Mammary epithelial cell (primary cell): ENCODE results near the gene FBXO47.

ENCODE experiments used
- EZH2 ChIP-seq: IDR thresholded peaks from 2 replicates; pipeline ENCODE4 v1.6.1; 2012; ENCODE audit warnings: low read length, inconsistent platforms, borderline replicate concordance
- TF ChIP-seq, protein P1 (sequence below), 2 donors: IDR thresholded peaks in 1 of 2; conservative IDR thresholded peaks in 1 of 2; 2 replicates each; pipeline ENCODE4 v1.5.1; 2011 to 2012; ENCODE audit warnings: inconsistent platforms in 2 of 2, low read length in 2 of 2, mild to moderate bottlenecking in 2 of 2, control low read depth in 1 of 2, low read depth in 1 of 2; ENCODE audit not compliant: insufficient read depth in 1 of 2; ENCODE audit errors: extremely low read depth in 1 of 2

DNA sequence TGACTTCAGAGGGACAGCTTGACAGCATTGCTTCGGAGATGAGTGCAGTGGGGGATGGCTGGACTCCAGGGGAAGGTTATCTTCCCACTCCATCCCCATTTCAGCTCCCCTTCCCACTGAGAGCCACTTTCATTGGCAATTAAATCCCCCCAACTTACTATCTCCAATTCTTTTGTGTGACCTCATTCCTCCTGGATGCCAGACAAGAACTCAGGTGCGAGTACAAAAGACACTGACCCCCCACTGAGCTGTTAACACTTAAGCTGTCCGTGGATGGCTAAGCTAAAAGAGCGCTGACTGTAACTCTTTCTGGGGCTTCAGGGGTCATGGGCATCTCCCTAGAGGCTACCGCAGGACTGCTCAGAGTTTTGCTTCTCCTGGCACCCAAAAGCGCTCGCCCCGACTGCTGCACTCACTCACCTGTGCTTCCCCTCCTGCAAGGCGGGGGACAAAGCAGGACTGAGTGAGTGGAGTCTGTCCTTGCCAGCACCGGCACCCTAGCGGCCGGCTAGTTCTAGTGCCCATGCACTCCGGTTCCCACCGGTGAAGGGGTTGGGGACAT, 44.8 kb upstream of the FBXO47 start:
- TF ChIP-seq, protein P1, sequence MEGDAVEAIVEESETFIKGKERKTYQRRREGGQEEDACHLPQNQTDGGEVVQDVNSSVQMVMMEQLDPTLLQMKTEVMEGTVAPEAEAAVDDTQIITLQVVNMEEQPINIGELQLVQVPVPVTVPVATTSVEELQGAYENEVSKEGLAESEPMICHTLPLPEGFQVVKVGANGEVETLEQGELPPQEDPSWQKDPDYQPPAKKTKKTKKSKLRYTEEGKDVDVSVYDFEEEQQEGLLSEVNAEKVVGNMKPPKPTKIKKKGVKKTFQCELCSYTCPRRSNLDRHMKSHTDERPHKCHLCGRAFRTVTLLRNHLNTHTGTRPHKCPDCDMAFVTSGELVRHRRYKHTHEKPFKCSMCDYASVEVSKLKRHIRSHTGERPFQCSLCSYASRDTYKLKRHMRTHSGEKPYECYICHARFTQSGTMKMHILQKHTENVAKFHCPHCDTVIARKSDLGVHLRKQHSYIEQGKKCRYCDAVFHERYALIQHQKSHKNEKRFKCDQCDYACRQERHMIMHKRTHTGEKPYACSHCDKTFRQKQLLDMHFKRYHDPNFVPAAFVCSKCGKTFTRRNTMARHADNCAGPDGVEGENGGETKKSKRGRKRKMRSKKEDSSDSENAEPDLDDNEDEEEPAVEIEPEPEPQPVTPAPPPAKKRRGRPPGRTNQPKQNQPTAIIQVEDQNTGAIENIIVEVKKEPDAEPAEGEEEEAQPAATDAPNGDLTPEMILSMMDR (conservative IDR thresholded peaks at IDR 0.05 in 1 of 2, IDR thresholded peaks at IDR 0.05 in 1 of 2; ENCODE audit: extremely low read depth in 1 of 2, insufficient read depth in 1 of 2, low read depth in 1 of 2, low read length in 2 of 2): no peak
- no peak for TF ChIP-seq EZH2
